ENCODE measurements around the gene HTRA3. TPM values are rescaled to one million over a fixed set of nuclear protein-coding genes. Genes with fewer than 3 reads are reported as not detected.
"Not testable (repeated sequence)": the region's sequence is repeated elsewhere in the genome, so short reads cannot be mapped to it uniquely, and the experiment has no call there.

Gene HTRA3
- total RNA-seq, 1 donor from 2014 or later, result 1.7 TPM

DNA sequence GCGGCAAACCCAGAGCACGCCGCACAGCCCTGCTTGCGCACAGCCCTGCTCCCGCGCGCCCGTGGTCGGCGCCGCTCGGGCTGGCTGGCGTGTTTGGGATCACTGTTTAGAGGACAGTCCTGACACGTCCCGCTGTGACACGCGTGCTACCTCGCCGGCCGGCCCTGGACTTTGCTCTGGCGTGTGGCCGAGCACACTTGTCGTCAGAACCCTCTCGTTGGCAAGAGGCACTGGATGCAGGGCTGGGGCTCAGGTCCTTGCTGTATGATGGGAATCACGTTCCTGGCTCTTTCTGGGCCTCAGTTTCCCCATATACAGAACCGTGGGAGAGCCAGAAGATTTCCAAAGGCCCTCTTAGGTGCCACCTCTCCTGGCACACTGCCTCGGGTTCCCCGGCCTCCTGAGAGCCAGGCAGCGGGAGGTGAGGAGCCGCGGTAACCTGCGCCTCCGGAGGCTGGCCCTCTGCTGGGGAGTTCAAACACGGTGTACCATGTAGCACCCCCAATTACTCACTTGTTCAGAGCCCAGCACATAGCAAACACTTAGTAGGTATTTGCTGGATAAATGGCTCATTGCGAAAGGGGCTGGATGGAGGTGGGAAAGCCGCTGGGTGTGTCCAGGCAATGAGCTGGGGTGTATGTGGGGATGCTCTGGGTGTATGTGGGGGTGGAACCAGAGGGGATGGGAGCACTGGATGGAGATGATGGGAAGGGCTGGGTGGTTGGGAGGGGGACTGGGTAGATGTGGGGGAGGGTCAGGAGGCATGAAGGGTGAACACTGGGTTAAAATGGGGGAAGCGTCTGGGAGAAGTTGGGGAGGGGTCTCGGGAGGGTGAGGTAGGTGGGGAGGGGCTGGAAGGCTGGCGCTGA is 76.6 kb downstream of the HTRA3 start:
- Mint-ChIP-seq H3K4me1 (ENCODE audit: unreplicated experiment) (no peaks in the 10 kb centered on the region), H3K9me3 (ENCODE audit: unreplicated experiment) (no peaks in the 10 kb centered on the region), H3K27ac (ENCODE audit: unreplicated experiment) (no peak overlapping the region), H3K4me3 (ENCODE audit: unreplicated experiment) (no peak overlapping the region), H3K36me3 (ENCODE audit: low read depth, unreplicated experiment) (no peaks in the 10 kb centered on the region), H3K27me3 (ENCODE audit: unreplicated experiment) (peaks cover 3% of the 10 kb centered on the region)
- TF ChIP-seq, protein P1, sequence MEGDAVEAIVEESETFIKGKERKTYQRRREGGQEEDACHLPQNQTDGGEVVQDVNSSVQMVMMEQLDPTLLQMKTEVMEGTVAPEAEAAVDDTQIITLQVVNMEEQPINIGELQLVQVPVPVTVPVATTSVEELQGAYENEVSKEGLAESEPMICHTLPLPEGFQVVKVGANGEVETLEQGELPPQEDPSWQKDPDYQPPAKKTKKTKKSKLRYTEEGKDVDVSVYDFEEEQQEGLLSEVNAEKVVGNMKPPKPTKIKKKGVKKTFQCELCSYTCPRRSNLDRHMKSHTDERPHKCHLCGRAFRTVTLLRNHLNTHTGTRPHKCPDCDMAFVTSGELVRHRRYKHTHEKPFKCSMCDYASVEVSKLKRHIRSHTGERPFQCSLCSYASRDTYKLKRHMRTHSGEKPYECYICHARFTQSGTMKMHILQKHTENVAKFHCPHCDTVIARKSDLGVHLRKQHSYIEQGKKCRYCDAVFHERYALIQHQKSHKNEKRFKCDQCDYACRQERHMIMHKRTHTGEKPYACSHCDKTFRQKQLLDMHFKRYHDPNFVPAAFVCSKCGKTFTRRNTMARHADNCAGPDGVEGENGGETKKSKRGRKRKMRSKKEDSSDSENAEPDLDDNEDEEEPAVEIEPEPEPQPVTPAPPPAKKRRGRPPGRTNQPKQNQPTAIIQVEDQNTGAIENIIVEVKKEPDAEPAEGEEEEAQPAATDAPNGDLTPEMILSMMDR (IDR thresholded peaks at IDR 0.05; ENCODE audit: unreplicated experiment), result no peak
- no peak for DNase-seq (ENCODE audit: low spot score)

DNA sequence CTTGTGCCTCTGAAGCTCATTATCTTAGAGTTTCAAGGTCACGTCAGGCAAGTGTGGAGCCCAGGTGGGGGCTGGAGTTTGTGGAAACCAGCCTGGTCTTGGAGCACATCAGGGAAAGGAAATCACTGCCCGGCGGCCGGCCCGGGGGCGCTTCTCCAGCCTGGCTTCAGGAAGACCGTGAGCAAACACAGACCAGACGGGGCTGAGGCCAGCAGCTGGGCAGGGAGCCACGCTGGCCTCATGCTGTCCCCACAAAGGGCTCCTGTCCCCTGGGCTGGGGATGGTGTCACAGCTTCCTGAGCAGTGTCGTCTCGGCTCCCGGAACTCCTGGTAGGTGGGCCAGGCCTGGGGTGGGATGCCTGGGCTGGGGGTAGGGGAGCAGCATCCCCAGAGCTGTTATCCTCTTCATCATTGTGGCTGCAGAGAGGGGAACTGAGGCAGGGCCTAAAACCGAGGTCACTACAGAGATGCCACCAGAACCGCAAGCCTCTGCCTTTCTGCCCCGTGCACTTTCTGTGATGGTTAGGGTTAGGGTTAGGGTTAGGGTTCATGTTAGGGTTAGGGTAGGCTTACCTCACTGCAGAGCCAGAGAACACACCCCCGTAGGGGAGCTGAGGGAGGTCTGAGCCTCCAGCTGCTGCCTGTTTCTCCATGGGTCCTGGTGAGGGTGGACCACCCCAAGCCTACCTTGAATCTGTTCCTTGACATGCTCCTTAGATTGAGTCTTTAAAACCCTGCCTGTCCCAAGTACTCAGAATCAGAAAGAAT is 77.5 kb downstream of the HTRA3 start:
- H3K9me3 Mint-ChIP-seq (ENCODE audit: unreplicated experiment), result no peaks in the 10 kb centered on the region
- TF ChIP-seq, protein P1 (IDR thresholded peaks at IDR 0.05; ENCODE audit: unreplicated experiment), result no peak
- H3K27ac Mint-ChIP-seq (ENCODE audit: unreplicated experiment), result no peak overlapping the region
- peaks cover 3% of the 10 kb centered on the region for H3K27me3 Mint-ChIP-seq (ENCODE audit: unreplicated experiment)
- no peaks in the 10 kb centered on the region for H3K4me1 Mint-ChIP-seq (ENCODE audit: unreplicated experiment)
- H3K4me3 Mint-ChIP-seq (ENCODE audit: unreplicated experiment), result no peak overlapping the region
- no peaks in the 10 kb centered on the region for H3K36me3 Mint-ChIP-seq (ENCODE audit: low read depth, unreplicated experiment)
- DNase-seq (ENCODE audit: low spot score), result no peak

DNA sequence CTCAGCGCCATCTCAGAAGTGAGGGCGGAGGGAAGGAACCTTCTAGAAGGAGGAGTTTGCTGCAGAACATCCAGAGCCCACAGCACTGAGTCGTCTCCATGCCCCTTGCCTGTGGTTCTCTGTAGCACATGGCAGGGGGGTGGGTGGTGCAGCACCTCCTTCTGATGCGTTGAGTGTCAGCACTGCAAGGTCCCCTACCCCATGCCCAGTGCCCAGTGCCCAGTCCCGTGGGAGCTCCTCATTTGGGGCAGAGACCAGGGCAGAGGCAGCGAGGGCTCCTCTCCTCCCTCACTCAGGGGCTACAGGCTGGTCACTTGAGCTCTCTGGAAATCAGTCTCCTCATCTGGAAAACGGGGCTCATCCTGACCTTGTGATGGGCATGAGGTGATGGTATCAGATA is 78.1 kb downstream of the HTRA3 start:
- no peak overlapping the region for H3K27ac Mint-ChIP-seq (ENCODE audit: unreplicated experiment)
- no peak for DNase-seq (ENCODE audit: low spot score)
- H3K27me3 Mint-ChIP-seq (ENCODE audit: unreplicated experiment), result peaks cover 3% of the 10 kb centered on the region
- TF ChIP-seq, protein P1 (IDR thresholded peaks at IDR 0.05; ENCODE audit: unreplicated experiment), result no peak
- no peaks in the 10 kb centered on the region for H3K4me1 Mint-ChIP-seq (ENCODE audit: unreplicated experiment)
- H3K9me3 Mint-ChIP-seq (ENCODE audit: unreplicated experiment), result no peaks in the 10 kb centered on the region
- H3K36me3 Mint-ChIP-seq (ENCODE audit: low read depth, unreplicated experiment), result no peaks in the 10 kb centered on the region
- no peak overlapping the region for H3K4me3 Mint-ChIP-seq (ENCODE audit: unreplicated experiment)

DNA sequence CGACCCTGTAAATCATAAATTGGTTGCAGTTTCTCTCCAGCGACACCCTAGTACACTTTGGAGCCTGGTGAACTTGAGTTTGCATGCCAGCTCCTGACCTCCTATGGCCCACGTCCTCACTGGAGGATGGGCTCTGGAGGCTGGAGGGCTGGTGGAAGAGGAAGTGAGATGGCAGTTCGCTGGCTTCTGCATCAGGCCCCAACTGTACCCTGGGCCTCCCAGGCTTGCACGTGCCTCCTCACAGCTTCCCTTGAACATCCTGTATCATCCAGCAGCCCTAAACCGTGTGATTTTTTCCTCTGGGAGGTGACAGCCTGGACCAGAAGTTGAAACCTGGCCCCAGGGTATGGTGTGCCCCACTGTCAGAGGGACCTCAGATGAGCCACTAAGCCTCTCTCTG is 78.5 kb downstream of the HTRA3 start:
- Mint-ChIP-seq H3K27ac (ENCODE audit: unreplicated experiment) (no peak overlapping the region), H3K36me3 (ENCODE audit: low read depth, unreplicated experiment) (no peaks in the 10 kb centered on the region), H3K9me3 (ENCODE audit: unreplicated experiment) (no peaks in the 10 kb centered on the region), H3K27me3 (ENCODE audit: unreplicated experiment) (peaks cover 3% of the 10 kb centered on the region), H3K4me1 (ENCODE audit: unreplicated experiment) (no peaks in the 10 kb centered on the region), H3K4me3 (ENCODE audit: unreplicated experiment) (no peak overlapping the region)
- TF ChIP-seq, protein P1 (IDR thresholded peaks at IDR 0.05; ENCODE audit: unreplicated experiment), result no peak
- no peak for DNase-seq (ENCODE audit: low spot score)

DNA sequence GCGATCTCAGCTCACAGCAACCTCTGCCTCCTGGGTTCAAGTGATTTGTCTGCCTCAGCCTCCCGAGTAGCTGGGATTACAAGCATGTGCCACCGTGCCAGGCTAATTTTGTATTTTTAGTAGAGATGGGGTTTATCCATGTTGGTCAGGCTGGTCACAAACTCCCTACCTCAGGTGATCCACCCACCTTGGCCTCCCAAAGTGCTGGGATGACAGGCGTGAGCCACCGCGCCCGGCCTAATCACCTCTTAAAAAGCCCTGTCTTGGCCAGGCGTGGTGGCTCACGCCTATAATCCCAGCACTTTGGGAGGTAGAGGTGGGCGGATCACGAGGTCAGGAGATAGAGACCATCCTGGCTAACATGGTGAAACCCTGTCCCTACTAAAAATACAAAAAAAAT is 79.7 kb downstream of the HTRA3 start:
- not testable (repeated sequence) for H3K27me3 Mint-ChIP-seq (ENCODE audit: unreplicated experiment); DNase-seq (ENCODE audit: low spot score); H3K36me3 Mint-ChIP-seq (ENCODE audit: low read depth, unreplicated experiment); H3K9me3 Mint-ChIP-seq (ENCODE audit: unreplicated experiment); H3K4me3 Mint-ChIP-seq (ENCODE audit: unreplicated experiment); H3K27ac Mint-ChIP-seq (ENCODE audit: unreplicated experiment); H3K4me1 Mint-ChIP-seq (ENCODE audit: unreplicated experiment)

Measured in endothelial cell (in vitro differentiated cells).